IPS DF 4.7 (cell line): ENCODE results near the gene MAD1L1.

ENCODE experiments used
- DNase-seq: peaks from one replicate; pipeline ENCODE4 v3.0.0-alpha.2; 2013; ENCODE audit warnings: low spot score; ENCODE audit errors: extremely low read depth

Gene MAD1L1

DNA sequence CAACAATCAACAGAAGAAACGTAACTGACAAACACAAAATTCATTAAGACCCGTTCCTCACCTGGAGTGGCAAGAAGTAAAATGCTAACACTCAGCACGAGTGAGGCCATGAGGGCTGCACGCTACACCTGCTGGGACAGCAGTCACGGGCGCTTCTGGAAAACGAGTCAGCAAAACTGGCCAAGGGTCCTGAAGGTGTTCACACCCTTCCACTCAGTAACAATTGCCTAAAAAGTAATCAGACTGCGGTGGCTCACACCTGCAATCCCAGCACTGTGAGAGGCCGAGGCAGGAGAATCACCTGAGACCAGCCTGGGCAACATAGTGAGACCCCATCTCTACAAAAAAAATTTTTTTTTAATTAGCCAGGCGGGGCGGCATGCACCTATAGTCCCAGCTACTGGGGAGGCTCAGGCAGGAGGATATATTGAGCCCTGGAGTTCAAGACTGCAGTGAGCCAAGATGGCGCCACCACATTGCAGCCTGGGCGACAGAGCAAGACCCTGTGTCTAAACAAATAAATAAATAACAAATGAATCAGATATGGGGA lies 199.1 kb downstream of the MAD1L1 start:
- DNase-seq: no peak

GRCh38 chr7:2032876-2033407 lies 199.8 kb downstream of the MAD1L1 start:
- no peak for DNase-seq

DNA sequence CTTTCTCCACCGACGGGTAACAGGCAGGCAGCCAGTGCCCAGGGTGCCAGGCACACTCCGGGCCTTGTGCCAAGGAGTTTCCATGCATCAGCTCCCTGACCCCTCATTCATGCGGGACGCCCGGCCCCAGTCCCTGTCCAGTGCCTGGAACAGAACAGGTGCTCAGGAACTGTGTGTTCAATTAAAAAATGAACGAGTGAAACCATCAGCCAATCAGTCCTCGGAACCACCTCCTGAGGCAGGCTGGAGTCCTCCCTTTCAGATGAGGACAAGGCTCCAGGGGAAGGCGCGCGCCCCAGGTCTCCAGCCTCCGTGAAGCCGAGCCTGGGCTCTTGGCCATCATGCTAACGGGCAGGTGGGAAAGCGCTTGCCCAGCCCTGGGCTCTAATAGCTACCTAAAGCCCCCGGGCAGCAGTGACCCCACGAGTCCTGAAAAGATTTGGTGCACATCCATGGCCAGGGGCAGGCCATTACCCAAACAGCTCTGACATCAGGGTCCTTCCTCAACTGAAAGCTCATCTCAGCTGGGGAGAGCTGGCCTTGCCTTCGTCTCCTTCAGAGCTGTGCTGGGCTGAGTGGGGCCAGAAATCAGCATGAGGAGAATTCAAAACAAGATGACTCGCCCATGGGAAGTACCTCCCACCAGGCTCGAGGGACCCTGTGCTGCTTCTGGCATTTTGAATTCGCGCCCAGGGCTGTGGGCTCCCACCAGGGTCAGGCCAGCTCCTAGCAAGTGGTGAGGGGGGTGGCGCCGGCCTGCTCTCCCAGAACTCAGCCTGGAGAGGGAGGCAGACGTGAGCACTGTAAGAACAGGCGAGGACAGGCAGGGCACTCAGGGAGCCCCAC lies 200.5 kb downstream of the MAD1L1 start:
- no peak for DNase-seq

- no peak for DNase-seq
These were observed 201.3 kb downstream of the MAD1L1 start for GRCh38 chr7:2031451-2031845.

DNA sequence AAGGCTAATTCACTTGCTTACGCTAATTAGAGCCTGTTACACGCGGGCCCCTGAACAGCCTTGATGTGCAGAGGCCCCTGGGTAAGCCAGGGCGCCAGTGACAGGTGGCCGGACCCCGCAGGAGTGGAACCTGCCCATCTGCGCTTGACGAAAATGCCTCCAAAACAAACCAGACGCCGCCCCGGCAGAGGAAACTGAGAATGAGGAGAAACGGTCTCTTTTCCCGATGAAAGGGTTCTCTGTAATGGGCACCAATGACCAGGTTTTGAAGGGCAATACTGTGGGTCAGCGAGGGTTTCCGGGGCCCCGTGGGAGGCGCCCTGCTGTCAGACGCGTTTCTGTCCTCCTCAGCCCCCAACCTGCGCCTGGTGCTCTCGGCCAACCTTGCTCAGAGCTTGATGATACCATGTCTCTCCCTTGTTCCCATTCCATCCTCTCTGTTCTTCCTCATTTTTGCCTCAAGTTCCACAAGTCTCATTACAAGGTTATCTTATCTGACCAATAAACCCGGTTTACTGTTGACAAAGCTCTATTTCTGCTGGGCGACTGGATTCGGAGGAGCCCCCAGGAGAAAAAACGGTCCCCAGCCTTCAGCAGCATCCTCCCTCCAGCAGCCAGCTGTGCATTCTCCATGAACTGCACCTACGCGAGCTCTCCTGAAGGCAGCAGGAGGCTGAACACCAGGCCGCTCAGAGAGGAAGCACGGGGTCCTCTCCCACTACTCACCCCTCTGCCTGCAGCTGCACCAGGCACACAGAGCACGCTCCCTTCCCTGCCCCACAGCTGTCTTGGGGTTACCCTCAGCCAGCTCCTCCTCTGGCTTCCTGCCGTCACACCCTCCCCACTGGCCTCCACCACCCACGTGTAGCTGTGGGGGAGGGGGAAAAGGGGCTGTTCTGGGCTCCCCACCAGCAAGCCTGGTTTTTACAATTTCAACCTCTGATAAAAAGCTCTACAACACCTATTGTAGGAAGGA lies 202.0 kb downstream of the MAD1L1 start:
- no peak for DNase-seq

GRCh38 chr7:2029936-2030335 lies 202.8 kb downstream of the MAD1L1 start:
- DNase-seq: no peak

DNA sequence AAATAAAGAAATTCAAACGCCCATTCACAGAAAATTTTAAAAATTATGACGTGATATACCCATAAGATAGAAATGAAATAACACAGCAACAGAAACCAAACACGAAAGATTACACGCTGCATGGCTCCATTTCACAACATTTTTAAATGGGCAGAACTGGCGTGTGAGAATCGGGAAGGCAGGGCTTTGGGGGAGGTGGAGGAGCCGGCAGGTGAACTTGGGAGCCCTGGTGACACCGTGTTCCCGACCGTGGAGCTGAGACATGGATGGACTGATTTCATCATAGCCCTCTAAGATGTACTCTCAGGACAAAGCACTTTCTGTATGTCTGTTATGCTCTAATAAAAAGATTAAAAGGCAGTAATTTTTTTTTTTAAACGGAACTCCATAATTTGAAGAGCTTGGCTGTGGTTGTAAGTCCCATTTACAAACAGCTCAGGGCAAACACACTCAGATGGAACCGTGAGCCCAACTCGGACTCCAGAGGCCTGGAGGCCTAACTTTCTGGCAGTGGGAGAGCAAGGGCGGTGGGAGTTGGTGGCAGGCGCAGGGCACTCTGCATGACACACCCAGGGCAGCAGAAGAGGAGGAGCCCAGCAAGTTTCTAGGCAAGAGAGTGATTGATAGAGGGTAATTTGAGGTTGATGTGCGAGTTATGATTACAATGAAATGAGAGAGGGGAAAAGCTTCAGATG lies 203.4 kb downstream of the MAD1L1 start:
- no peak for DNase-seq

- no peak for DNase-seq
These were observed 204.0 kb downstream of the MAD1L1 start for GRCh38 chr7:2028733-2029132.

GRCh38 chr7:2025188-2025587 lies 207.6 kb downstream of the MAD1L1 start:
- DNase-seq: no peak

- no peak for DNase-seq
These were observed 208.2 kb downstream of the MAD1L1 start for GRCh38 chr7:2024567-2024918.

- DNase-seq: no peak
These were observed 208.7 kb downstream of the MAD1L1 start for GRCh38 chr7:2023877-2024566.

- no peak for DNase-seq
These were observed 210.0 kb downstream of the MAD1L1 start for GRCh38 chr7:2022737-2023250.

DNA sequence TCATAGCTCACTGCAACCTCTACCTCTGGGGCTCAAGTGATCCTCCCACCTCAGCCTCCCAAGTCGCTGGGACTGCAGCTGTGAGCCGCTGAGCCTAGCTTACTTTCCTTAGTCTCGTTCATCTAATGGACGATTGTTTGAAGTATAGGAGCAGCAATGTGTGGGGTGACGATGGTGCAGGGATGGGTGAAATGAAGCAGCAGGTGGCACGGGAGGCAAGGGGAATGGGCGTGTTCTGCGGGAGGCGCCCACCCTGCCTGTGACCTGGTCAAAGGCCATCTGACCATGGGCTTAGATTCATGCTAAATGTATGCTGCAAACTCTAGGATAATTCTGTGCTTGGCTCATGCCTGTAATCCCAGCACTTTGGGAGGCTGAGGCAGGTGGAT lies 210.7 kb downstream of the MAD1L1 start:
- no peak for DNase-seq

DNA sequence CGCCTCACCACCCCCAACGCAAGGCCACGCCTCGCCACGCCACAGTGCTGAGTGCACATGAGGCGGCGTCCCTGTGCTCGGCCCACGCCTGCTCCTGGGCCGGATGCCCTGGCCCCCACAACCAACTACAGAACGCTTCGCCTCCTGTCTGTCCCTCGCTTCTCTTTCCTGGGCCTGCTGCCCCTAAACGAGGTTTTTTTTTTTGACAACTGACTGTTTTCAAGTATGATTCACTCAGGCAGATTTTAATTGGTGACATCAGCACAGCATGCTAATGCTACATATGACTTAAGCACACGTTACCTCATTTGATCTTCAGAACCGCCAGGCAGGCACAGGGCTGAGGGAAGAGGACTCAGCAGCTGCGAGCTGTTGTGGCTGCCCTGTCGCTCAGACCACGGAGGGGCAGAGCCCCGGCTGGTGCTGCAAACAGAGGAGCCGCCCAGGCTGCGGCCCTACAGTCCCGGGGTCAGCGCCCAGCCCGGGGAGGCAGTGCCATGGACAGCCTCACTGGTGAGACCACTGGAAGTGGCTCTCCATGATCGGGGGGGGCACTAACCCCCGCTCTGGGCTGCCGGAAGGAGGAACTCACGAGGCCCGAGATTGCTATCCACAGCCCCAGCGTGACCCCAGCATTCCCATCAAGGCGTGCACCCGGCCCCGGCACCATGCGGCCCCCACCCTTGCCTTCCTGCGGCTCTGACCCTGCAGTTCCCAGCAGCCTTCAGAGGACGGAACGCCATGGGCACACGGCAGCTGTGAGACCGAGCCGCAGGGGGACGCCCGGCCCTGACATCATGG lies 212.8 kb downstream of the MAD1L1 start:
- no peak for DNase-seq

DNA sequence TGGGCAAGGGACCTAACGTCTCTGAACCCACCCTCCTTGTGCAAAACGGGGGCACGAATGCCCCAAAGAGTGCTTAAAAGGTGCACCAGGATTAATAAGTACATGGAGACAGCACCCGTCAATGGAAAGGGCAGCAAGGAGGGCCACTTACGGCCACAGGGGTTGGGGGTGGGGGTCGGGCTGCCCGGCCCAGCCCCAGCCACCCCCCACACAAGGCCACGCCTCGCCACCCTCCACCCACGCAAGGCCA lies 213.4 kb downstream of the MAD1L1 start:
- DNase-seq: no peak

- no peak for DNase-seq
These were observed 213.9 kb downstream of the MAD1L1 start for GRCh38 chr7:2018569-2019460.

DNA sequence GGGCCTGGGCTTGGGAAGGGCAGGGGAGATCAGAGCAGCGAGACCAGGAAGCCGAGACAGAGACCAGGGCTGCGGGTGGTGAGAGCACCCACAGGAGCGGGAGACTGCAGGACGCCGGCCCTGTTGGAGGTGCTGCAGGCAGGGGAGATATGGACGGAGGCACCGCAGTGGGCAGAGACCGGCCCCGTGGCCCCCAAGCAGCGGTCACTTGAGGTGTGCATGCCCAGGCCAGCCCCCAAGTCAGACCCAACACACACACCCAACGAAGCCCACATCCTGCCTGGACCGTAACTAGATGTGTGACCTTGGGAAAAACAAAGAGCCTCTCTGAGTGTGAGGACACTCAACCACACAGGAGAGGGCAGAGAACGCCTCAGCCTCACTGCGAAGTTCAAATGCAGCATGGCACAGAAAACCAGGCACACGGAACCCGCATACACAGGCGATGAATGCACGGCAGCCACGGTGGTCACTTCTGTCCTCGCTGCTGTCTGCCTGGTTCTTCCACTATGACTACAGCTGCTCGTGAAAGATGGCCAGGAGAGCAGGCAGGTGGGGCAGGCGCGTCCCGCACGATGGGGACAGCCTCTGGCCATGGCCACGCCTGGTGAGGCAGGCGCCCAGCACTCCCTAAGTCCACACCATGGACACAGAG lies 214.7 kb downstream of the MAD1L1 start:
- no peak for DNase-seq

DNA sequence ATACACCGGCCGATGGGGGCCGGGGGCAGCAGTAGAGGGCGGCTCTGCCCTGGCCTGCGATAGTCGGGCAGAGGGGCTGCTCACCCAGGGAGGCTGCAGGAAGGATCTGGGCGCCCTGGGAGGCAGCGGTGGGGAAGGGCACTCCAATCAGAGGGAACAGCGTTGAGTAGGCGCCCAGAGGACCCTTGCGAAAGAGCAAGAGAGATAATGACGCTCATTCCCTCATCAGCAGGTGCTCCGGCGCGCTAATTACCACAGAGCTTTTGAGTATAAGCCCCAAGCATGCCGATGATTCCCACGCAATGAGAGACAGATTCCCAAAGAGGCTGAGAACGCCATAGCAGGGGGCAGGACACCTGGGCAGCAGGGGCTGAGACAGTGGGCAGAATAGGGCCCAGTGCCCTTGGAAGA lies 215.3 kb downstream of the MAD1L1 start:
- no peak for DNase-seq
